Activated T-cell treated with anti-CD3 and anti-CD28 coated beads, Interleukin-2, amount 50 U/mL, for 1 hour (primary cell): ENCODE measurements around the gene NSUN3.
"Not testable (repeated sequence)": the region's sequence is repeated elsewhere in the genome, so short reads cannot be mapped to it uniquely, and the experiment has no call there.

Experiments used
- DNase-seq: peaks from one replicate; pipeline ENCODE4 v3.0.0-alpha.2; 2020

NSUN3 gene

GRCh38 chr3:94069194-94069813 is 6.4 kb downstream of the NSUN3 start:
- no peak for DNase-seq

- DNase-seq: no peak
Measured at GRCh38 chr3:94070341-94070911, 7.6 kb downstream of the NSUN3 start.

- DNase-seq: no peak
Measured at GRCh38 chr3:94071713-94072284, 8.9 kb downstream of the NSUN3 start.

- DNase-seq: no peak
Measured at GRCh38 chr3:94076055-94076454, 13.2 kb downstream of the NSUN3 start.

GRCh38 chr3:94080552-94080951 is 17.7 kb downstream of the NSUN3 start:
- peak; percentile 19 for DNase-seq

GRCh38 chr3:94081884-94082283 is 19.0 kb downstream of the NSUN3 start:
- DNase-seq: no peak

GRCh38 chr3:94082391-94082937 is 19.6 kb downstream of the NSUN3 start:
- DNase-seq: no peak

GRCh38 chr3:94083261-94083660 is 20.4 kb downstream of the NSUN3 start:
- no peak for DNase-seq

GRCh38 chr3:94089126-94089525 is 26.3 kb downstream of the NSUN3 start:
- DNase-seq: no peak

- no peak for DNase-seq
Measured at GRCh38 chr3:94092086-94092485, 29.2 kb downstream of the NSUN3 start.

- DNase-seq: no peak
Measured at GRCh38 chr3:94093151-94093550, 30.3 kb downstream of the NSUN3 start.

- no peak for DNase-seq
Measured at GRCh38 chr3:94095111-94095510, 32.2 kb downstream of the NSUN3 start.

- no peak for DNase-seq
Measured at GRCh38 chr3:94098452-94098851, 35.6 kb downstream of the NSUN3 start.

- no peak for DNase-seq
Measured at GRCh38 chr3:94099311-94099710, 36.5 kb downstream of the NSUN3 start.

GRCh38 chr3:94101860-94102259 is 39.0 kb downstream of the NSUN3 start:
- DNase-seq: no peak

GRCh38 chr3:94106268-94106667 is 43.4 kb downstream of the NSUN3 start:
- no peak for DNase-seq

GRCh38 chr3:94110232-94110631 is 47.4 kb downstream of the NSUN3 start:
- DNase-seq: not testable (repeated sequence)

- no peak for DNase-seq
Measured at GRCh38 chr3:94110854-94111253, 48.0 kb downstream of the NSUN3 start.

GRCh38 chr3:94114666-94115065 is 51.8 kb downstream of the NSUN3 start:
- DNase-seq: no peak

- DNase-seq: no peak
Measured at GRCh38 chr3:94115482-94115881, 52.6 kb downstream of the NSUN3 start.

- no peak for DNase-seq
Measured at GRCh38 chr3:94117729-94118128, 54.9 kb downstream of the NSUN3 start.

GRCh38 chr3:94118390-94118789 is 55.5 kb downstream of the NSUN3 start:
- no peak for DNase-seq

GRCh38 chr3:94121161-94121560 is 58.3 kb downstream of the NSUN3 start:
- DNase-seq: no peak

GRCh38 chr3:94127115-94127514 is 64.3 kb downstream of the NSUN3 start:
- DNase-seq: no peak

- no peak for DNase-seq
Measured at GRCh38 chr3:94130690-94131089, 67.8 kb downstream of the NSUN3 start.
